H1 (cell line): ENCODE results near the gene GRM8. TPM values are rescaled to one million over a fixed set of nuclear protein-coding genes. Genes with fewer than 3 reads are reported as not detected.

Experiments used
- CTCF ChIA-PET: fragments of 300-600 bp; sonication (Branson Sonifier 250); formaldehyde crosslinking; loops from one replicate; lab custom pipeline; 2021; ENCODE audit not compliant: partially characterized antibody; lab: Charles Lee
- POLR2A ChIA-PET: fragments of 300-600 bp; sonication (Branson Sonifier 250); formaldehyde crosslinking; loops from one replicate; lab custom pipeline; 2021; ENCODE audit warnings: inconsistent platforms; ENCODE audit not compliant: partially characterized antibody; lab: Charles Lee
- DNase-seq, 2 experiments: peaks; one replicate each; pipeline versions ENCODE4 v3.0.0 to v3.0.0-alpha.2; 2010 to 2022; ENCODE audit warnings: low spot score in 2 of 2, low read depth in 1 of 2, mixed read lengths in 1 of 2
- FAIRE-seq: peaks from 2 replicates; lab custom pipeline; 2011; peaks lifted over from hg19 to GRCh38; lab: Jason Lieb, UNC
- H2AFZ ChIP-seq: 2 replicates; pipeline ENCODE4 v1.8.1; 2012; ENCODE audit warnings: low read length, inconsistent platforms
- H2AK5ac ChIP-seq: 2 replicates; pipeline ENCODE4 v1.6.1; 2013; ENCODE audit warnings: low read depth, low read length
- H2BK120ac ChIP-seq: replicated peaks from 2 replicates; pipeline ENCODE3; 2013; ENCODE audit warnings: low read depth, low read length, inconsistent platforms
- H2BK12ac ChIP-seq: 2 replicates; pipeline ENCODE4 v1.6.1; 2013; ENCODE audit warnings: low read depth, low read length
- H2BK15ac ChIP-seq: 2 replicates; pipeline ENCODE4 v1.6.1; 2013; ENCODE audit warnings: low read length
- H2BK20ac ChIP-seq: 2 replicates; pipeline ENCODE4 v1.6.1; 2013; ENCODE audit warnings: low read length
- H2BK5ac ChIP-seq: 2 replicates; pipeline ENCODE4 v1.6.1; 2013; ENCODE audit warnings: low read depth, low read length
- H3K14ac ChIP-seq: 2 replicates; pipeline ENCODE4 v1.6.1; 2013; ENCODE audit warnings: inconsistent platforms; ENCODE audit not compliant: insufficient read length
- H3K18ac ChIP-seq: 2 replicates; pipeline ENCODE4 v1.6.1; 2013; ENCODE audit warnings: low read length; ENCODE audit errors: extremely low read depth
- H3K23ac ChIP-seq: 2 replicates; pipeline ENCODE4 v1.6.1; 2013; ENCODE audit warnings: inconsistent platforms; ENCODE audit not compliant: insufficient read length
- H3K23me2 ChIP-seq: 2 replicates; pipeline ENCODE4 v1.6.1; 2013; ENCODE audit warnings: low read depth, low read length
- H3K27ac ChIP-seq: 2 replicates; pipeline ENCODE4 v1.6.1; 2011; ENCODE audit warnings: low read depth, low read length, inconsistent platforms
- H3K27me3 ChIP-seq, 4 experiments: replicated peaks in 1 of 4; 1 replicate in 1 of 4; 2 replicates in 3 of 4; pipeline versions ENCODE4 v1.6.1 to v1.8.1; 2011 to 2013; ENCODE audit warnings: low read length in 3 of 4, mild to moderate bottlenecking in 3 of 4, inconsistent platforms in 2 of 4, mixed read lengths in 2 of 4, moderate library complexity in 1 of 4; ENCODE audit not compliant: control insufficient read depth in 3 of 4, insufficient read depth in 3 of 4; ENCODE audit errors: extremely low read depth in 1 of 4
- H3K36me3 ChIP-seq, 4 experiments: 2 replicates each; pipeline versions ENCODE4 v1.6.1 to v1.8.1; 2011 to 2013; ENCODE audit warnings: mild to moderate bottlenecking in 4 of 4, low read length in 3 of 4, moderate library complexity in 2 of 4, control low read depth in 1 of 4, inconsistent platforms in 1 of 4; ENCODE audit not compliant: insufficient read depth in 4 of 4, control insufficient read depth in 2 of 4
- H3K4ac ChIP-seq: replicated peaks from 2 replicates; pipeline ENCODE3; 2013; ENCODE audit warnings: low read length, low read depth, mixed read lengths, inconsistent platforms; ENCODE audit not compliant: insufficient read length
- H3K4me1 ChIP-seq, 4 experiments: replicated peaks in 1 of 4; 1 replicate in 1 of 4; 2 replicates in 3 of 4; pipeline versions ENCODE4 v1.6.1 to v1.8.1; 2011 to 2013; ENCODE audit warnings: low read length in 3 of 4, inconsistent platforms in 2 of 4, mixed read lengths in 1 of 4; ENCODE audit not compliant: insufficient read depth in 4 of 4, control insufficient read depth in 3 of 4
- H3K4me2 ChIP-seq, 2 experiments: 2 replicates each; pipeline versions ENCODE4 v1.6.1 to v1.8.1; 2011 to 2013; ENCODE audit warnings: low read depth in 2 of 2, low read length in 2 of 2, control low read depth in 1 of 2, inconsistent platforms in 1 of 2, mild to moderate bottlenecking in 1 of 2; ENCODE audit not compliant: insufficient read depth in 1 of 2
- H3K4me3 ChIP-seq, 4 experiments: fragments of 200-600, 300-600 bp in 1 of 4; sonication (generic), shearing (Covaris generic), sonication (Bioruptor Twin) in 1 of 4; 2 replicates each; pipeline versions ENCODE4 v1.5.1 to v1.8.1; 2011 to 2016; ENCODE audit warnings: low read length in 4 of 4, low read depth in 3 of 4, control low read depth in 2 of 4, inconsistent platforms in 2 of 4, mild to moderate bottlenecking in 2 of 4, mixed read lengths in 1 of 4, moderate library complexity in 1 of 4; ENCODE audit not compliant: insufficient read depth in 2 of 4; ENCODE audit errors: extremely low read depth in 1 of 4
- H3K56ac ChIP-seq: replicated peaks from 2 replicates; pipeline ENCODE3; 2013; ENCODE audit warnings: low read depth, mild to moderate bottlenecking, mixed read lengths, low read length, inconsistent platforms; ENCODE audit not compliant: insufficient read length
- H3K79me1 ChIP-seq: 2 replicates; pipeline ENCODE4 v1.6.1; 2013; ENCODE audit warnings: low read depth, low read length, control low read depth
- H3K79me2 ChIP-seq, 2 experiments: 2 replicates each; pipeline versions ENCODE4 v1.6.1 to v1.8.1; 2012 to 2013; ENCODE audit warnings: low read length in 2 of 2, mild to moderate bottlenecking in 2 of 2, inconsistent platforms in 1 of 2; ENCODE audit not compliant: insufficient read depth in 2 of 2, control insufficient read depth in 1 of 2
- H3K9ac ChIP-seq, 4 experiments: replicated peaks in 1 of 4; 1 replicate in 1 of 4; 2 replicates in 3 of 4; pipeline versions ENCODE4 v1.6.1 to v1.8.1; 2011 to 2013; ENCODE audit warnings: low read depth in 3 of 4, low read length in 3 of 4, control low read depth in 2 of 4, mild to moderate bottlenecking in 2 of 4, moderate library complexity in 2 of 4, inconsistent platforms in 1 of 4; ENCODE audit errors: extremely low read depth in 1 of 4
- H3K9me3 ChIP-seq, 2 experiments: 2 replicates each; pipeline versions ENCODE4 v1.6.1 to v1.8.1; 2012 to 2013; ENCODE audit warnings: mild to moderate bottlenecking in 2 of 2, moderate library complexity in 2 of 2, control low read depth in 1 of 2, inconsistent platforms in 1 of 2, low read depth in 1 of 2, low read length in 1 of 2, mixed read lengths in 1 of 2; ENCODE audit not compliant: insufficient read depth in 2 of 2
- H4K20me1 ChIP-seq, 2 experiments: replicated peaks in 1 of 2; 2 replicates each; pipeline versions ENCODE3 to v1.8.1; 2011 to 2013; ENCODE audit warnings: inconsistent platforms in 2 of 2, low read length in 2 of 2, mild to moderate bottlenecking in 1 of 2; ENCODE audit not compliant: insufficient read depth in 2 of 2, control insufficient read depth in 1 of 2
- H4K5ac ChIP-seq: 2 replicates; pipeline ENCODE4 v1.6.1; 2013; ENCODE audit warnings: low read length, low read depth, mixed read lengths, inconsistent platforms; ENCODE audit not compliant: insufficient read length
- H4K8ac ChIP-seq: 2 replicates; pipeline ENCODE4 v1.8.0; 2013; ENCODE audit warnings: mild to moderate bottlenecking, moderate library complexity, low read length, inconsistent platforms; ENCODE audit not compliant: insufficient read depth; ENCODE audit errors: extremely low read depth
- H4K91ac ChIP-seq: replicated peaks from 2 replicates; pipeline ENCODE3; 2013; ENCODE audit warnings: low read length, mixed read lengths, inconsistent platforms; ENCODE audit not compliant: insufficient read length
- BACH1 ChIP-seq: IDR thresholded peaks from 2 replicates; pipeline ENCODE4 v1.6.1; 2012; ENCODE audit warnings: low read length, improper control_type of control experiment
- GABPA ChIP-seq: IDR thresholded peaks from 2 replicates; pipeline ENCODE4 v1.6.1; 2011; ENCODE audit warnings: mild to moderate bottlenecking, low read length, moderate library complexity, borderline replicate concordance; ENCODE audit not compliant: insufficient read depth
- JUND ChIP-seq: IDR thresholded peaks from 2 replicates; pipeline ENCODE4 v1.6.1; 2011; ENCODE audit warnings: mild to moderate bottlenecking, improper control_type of control experiment, low read length
- MAX ChIP-seq: IDR thresholded peaks from 2 replicates; pipeline ENCODE4 v1.6.1; 2012; ENCODE audit warnings: inconsistent platforms
- RAD21 ChIP-seq, 2 experiments: IDR thresholded peaks in 1 of 2; conservative IDR thresholded peaks in 1 of 2; 2 replicates each; pipeline ENCODE4 v1.6.1; 2011; ENCODE audit warnings: low read depth in 2 of 2, low read length in 2 of 2, improper control_type of control experiment in 1 of 2, inconsistent platforms in 1 of 2, mild to moderate bottlenecking in 1 of 2, moderate library complexity in 1 of 2
- SIRT6 ChIP-seq: IDR thresholded peaks from one replicate; pipeline ENCODE4 v1.7.1; 2012; ENCODE audit warnings: low read length, inconsistent platforms
- SP2 ChIP-seq: IDR thresholded peaks from 2 replicates; pipeline ENCODE4 v1.6.1; 2012; ENCODE audit warnings: mild to moderate bottlenecking, low read length, inconsistent platforms
- WGBS, 2 experiments: shearing (Covaris generic) in 1 of 2; methylation state at CpG; one replicate each; pipeline versions ENCODE4 v1.1.6 to v1.1.7; 2013 to 2015; ENCODE audit warnings: low lambda C conversion rate in 2 of 2, mixed read lengths in 2 of 2, inconsistent platforms in 1 of 2, low coverage in 1 of 2, missing lambda C conversion rate in 1 of 2; ENCODE audit not compliant: insufficient replicate concordance in 2 of 2, insufficient coverage in 1 of 2, insufficient read length in 1 of 2; ENCODE audit errors: extremely low coverage in 1 of 2, missing lambda C conversion rate in 1 of 2; 5-methylcytosine and 5-hydroxymethylcytosine counted together
- polyA plus RNA-seq, 7 experiments: library from polyadenylated mRNA; depleted of rRNA in 3 of 7; stranded (reverse) in 5 of 7; unstranded in 2 of 7; fragments of >200 nt in 5 of 7; fragments of 200-250 nt in 2 of 7; gene quantifications; 1 replicate in 5 of 7; 2 replicates in 1 of 7; 4 replicates in 1 of 7; pipeline versions ENCODE4 v1.2.1 to v1.2.3, GENCODE V29; 2011 to 2013; ENCODE audit warnings: missing spikeins in 2 of 7, mixed read lengths in 2 of 7
- total RNA-seq: library from RNA; stranded (reverse); fragmentation: NEBNext Ultra II Directional; extraction: Animal tissue kit (Norgen Biotek cat#: 25700); gene quantifications from 2 replicates; pipeline ENCODE4 v1.2.1, GENCODE V29; 2021

GRM8 gene
- total and polyA plus RNA-seq, 2 of the 8 experiments (the other 6 are each of a cell fraction or from before 2014, with no cell fraction given), result 2.6 to 2.8 TPM

GRCh38 chr7:126462405-126462804 is 790.3 kb downstream of the GRM8 start:
- H3K27ac ChIP-seq, result no peak overlapping the region
- H3K36me3 ChIP-seq, result no peaks in the 10 kb centered on the region
- H3K18ac ChIP-seq, result no peak overlapping the region
- no peak overlapping the region for H2AFZ ChIP-seq
- H3K56ac ChIP-seq, result no peak overlapping the region
- WGBS, 2 experiments, result 85% methylated on average over 2 of the region's 2 CpGs; no CpG with 5 or more reads in 1 of the 2 experiments
- no peak overlapping the region for H2AK5ac ChIP-seq
- no peaks in the 10 kb centered on the region for H3K27me3 ChIP-seq
- no peak overlapping the region for H3K4ac ChIP-seq
- no peak overlapping the region for H4K8ac ChIP-seq
- H2BK5ac ChIP-seq, result no peak overlapping the region
- H4K5ac ChIP-seq, result no peak overlapping the region
- CTCF ChIA-PET, result no interaction called here
- H4K20me1 ChIP-seq, result no peaks in the 10 kb centered on the region
- H2BK12ac ChIP-seq, result no peak overlapping the region
- no peaks in the 10 kb centered on the region for H3K9me3 ChIP-seq
- no peak for TF ChIP-seq SIRT6
- TF ChIP-seq MAX, result no peak
- no peak for TF ChIP-seq GABPA
- TF ChIP-seq RAD21 (IDR thresholded peaks at IDR 0.05 in 1 of 2, conservative IDR thresholded peaks at IDR 0.05 in 1 of 2; ENCODE audit: low read depth in 2 of 2, low read length in 2 of 2), result no peak
- TF ChIP-seq JUND, result no peak
- no peak for TF ChIP-seq BACH1
- no peak for TF ChIP-seq SP2
- TF ChIP-seq, all 59 proteins: peak for 0
- Histone ChIP-seq H3K79me1 (no peaks in the 10 kb centered on the region), H2BK15ac (no peak overlapping the region), H3K4me2 (no peak overlapping the region), H3K9ac (no peak overlapping the region), H3K4me1 (no peaks in the 10 kb centered on the region), H3K23ac (no peak overlapping the region), H4K91ac (no peak overlapping the region), H2BK20ac (no peak overlapping the region), H3K14ac (no peak overlapping the region), H3K23me2 (no peaks in the 10 kb centered on the region), H2BK120ac (no peak overlapping the region), H3K79me2 (no peaks in the 10 kb centered on the region), H3K4me3 (no peak overlapping the region)
- POLR2A ChIA-PET, result no interaction called here
- DNase-seq (no peak), FAIRE-seq (no peak)
